SK-N-SH (cell line): ENCODE measurements around the gene PCSK6. TPM values are rescaled to one million over a fixed set of nuclear protein-coding genes. Genes with fewer than 3 reads are reported as not detected.

Experiments
- CTCF ChIA-PET: fragments of 300-600, 350-600 bp; formaldehyde crosslinking; extraction: SDS; loops from one replicate; lab custom pipeline; 2021; lab: Yijun Ruan, JAX
- POLR2A ChIA-PET: fragments of 350-600 bp; sonication (Branson Sonifier 250); formaldehyde crosslinking; extraction: SDS; loops from one replicate; lab custom pipeline; 2020; ENCODE audit warnings: antibody characterized with exemption, inconsistent platforms; lab: Yijun Ruan, JAX
- DNase-seq: peaks from one replicate; pipeline ENCODE4 v3.0.0; 2012
- H2AFZ ChIP-seq: fragments of 200-600 bp; sonication (generic); 2 replicates; pipeline ENCODE4 v1.8.1; 2016; ENCODE audit warnings: antibody characterized with exemption, mild to moderate bottlenecking, low read depth
- H3F3A ChIP-seq: fragments of 200-600 bp; sonication (generic); replicated peaks from 2 replicates; pipeline ENCODE3; 2016; ENCODE audit warnings: antibody characterized with exemption, mild to moderate bottlenecking; ENCODE audit not compliant: insufficient read depth
- H3K27ac ChIP-seq, 2 experiments: fragments of 200-500 bp in 1 of 2; fragments of 200-600 bp in 1 of 2; sonication (Bioruptor generic) in 1 of 2; sonication (generic), shearing (Covaris generic) in 1 of 2; 2 replicates each; pipeline versions ENCODE4 v1.5.1 to v1.6.1; 2014 to 2016; ENCODE audit warnings: low read depth in 2 of 2, inconsistent platforms in 1 of 2, low read length in 1 of 2, mild to moderate bottlenecking in 1 of 2, mixed read lengths in 1 of 2
- H3K27me3 ChIP-seq: fragments of 200-600 bp; sonication (generic), shearing (Covaris generic); 2 replicates; pipeline ENCODE4 v1.6.1; 2016; ENCODE audit warnings: mixed run types; ENCODE audit not compliant: insufficient read depth
- H3K36me3 ChIP-seq, 2 experiments: fragments of 200-500 bp in 1 of 2; fragments of 200-600 bp in 1 of 2; sonication (Bioruptor generic) in 1 of 2; sonication (generic) in 1 of 2; replicated peaks in 1 of 2; 2 replicates each; pipeline versions ENCODE3 to v1.5.1; 2014 to 2016; ENCODE audit warnings: low read length in 1 of 2, mild to moderate bottlenecking in 1 of 2; ENCODE audit not compliant: insufficient read depth in 2 of 2, control insufficient read depth in 1 of 2
- H3K4me1 ChIP-seq, 2 experiments: fragments of 200-500 bp in 1 of 2; fragments of 200-600 bp in 1 of 2; sonication (Bioruptor generic) in 1 of 2; sonication (generic), shearing (Covaris generic) in 1 of 2; 2 replicates each; pipeline versions ENCODE4 v1.5.1 to v1.6.1; 2014 to 2016; ENCODE audit warnings: low read depth in 1 of 2, low read length in 1 of 2, mixed run types in 1 of 2; ENCODE audit not compliant: insufficient read depth in 2 of 2, control insufficient read depth in 1 of 2
- H3K4me2 ChIP-seq: fragments of 200-600 bp; sonication (generic), shearing (Covaris generic); 2 replicates; pipeline ENCODE4 v1.6.1; 2017; ENCODE audit warnings: mixed run types
- H3K4me3 ChIP-seq, 2 experiments: fragments of 200-500 bp in 1 of 2; fragments of 200-600 bp in 1 of 2; sonication (Bioruptor generic) in 1 of 2; sonication (generic), shearing (Covaris generic) in 1 of 2; 2 replicates each; pipeline versions ENCODE4 v1.5.1 to v1.8.1; 2014 to 2016; ENCODE audit warnings: low read depth in 2 of 2, inconsistent platforms in 1 of 2, low read length in 1 of 2, mild to moderate bottlenecking in 1 of 2, mixed read lengths in 1 of 2, moderate library complexity in 1 of 2
- H3K79me2 ChIP-seq: fragments of 200-600 bp; sonication (generic); 2 replicates; pipeline ENCODE4 v1.8.1; 2017; ENCODE audit warnings: mild to moderate bottlenecking; ENCODE audit not compliant: insufficient read depth
- H3K9ac ChIP-seq: fragments of 200-600 bp; sonication (generic); 2 replicates; pipeline ENCODE4 v1.6.1; 2017; ENCODE audit warnings: mixed run types
- H3K9me2 ChIP-seq: fragments of 200-600 bp; sonication (generic); 2 replicates; pipeline ENCODE4 v1.6.1; 2017; ENCODE audit warnings: mixed run types
- H3K9me3 ChIP-seq: fragments of 200-600 bp; sonication (generic); 2 replicates; pipeline ENCODE4 v1.6.1; 2017; ENCODE audit warnings: mixed run types, mild to moderate bottlenecking, moderate library complexity
- H4K20me1 ChIP-seq: fragments of 200-600 bp; sonication (generic); 2 replicates; pipeline ENCODE4 v1.6.1; 2017; ENCODE audit warnings: mild to moderate bottlenecking, mixed run types; ENCODE audit not compliant: insufficient read depth
- ELF1 ChIP-seq: IDR thresholded peaks from 2 replicates; pipeline ENCODE4 v1.4.0; 2012
- EP300 ChIP-seq, 2 experiments: IDR thresholded peaks; 2 replicates each; pipeline versions ENCODE4 v1.4.0 to v1.6.1; 2012; ENCODE audit warnings: borderline replicate concordance in 1 of 2, low read depth in 1 of 2, low read length in 1 of 2
- JUND ChIP-seq: IDR thresholded peaks from 2 replicates; pipeline ENCODE4 v1.4.0; 2012
- MXI1 ChIP-seq: IDR thresholded peaks from 2 replicates; pipeline ENCODE4 v1.6.1; 2012; ENCODE audit warnings: mild to moderate bottlenecking, low read depth, low read length, improper control_type of control experiment
- NFIC ChIP-seq: IDR thresholded peaks from 2 replicates; pipeline ENCODE4 v1.4.0; 2012; ENCODE audit warnings: borderline replicate concordance
- NRF1 ChIP-seq: IDR thresholded peaks from 2 replicates; pipeline ENCODE4 v1.6.1; 2012; ENCODE audit warnings: low read depth, mild to moderate bottlenecking, low read length
- RCOR1 ChIP-seq: fragments of 150-350 bp; IDR thresholded peaks from 2 replicates; pipeline ENCODE4 v1.6.1; 2017; ENCODE audit warnings: antibody characterized with exemption, low read length
- SIN3A ChIP-seq: IDR thresholded peaks from 2 replicates; pipeline ENCODE4 v1.6.1; 2012; ENCODE audit warnings: low read depth, mild to moderate bottlenecking, low read length, moderate library complexity, borderline replicate concordance
- TAF1 ChIP-seq: IDR thresholded peaks from 2 replicates; pipeline ENCODE4 v1.6.1; 2012; ENCODE audit warnings: low read depth, mild to moderate bottlenecking, low read length, moderate library complexity, borderline replicate concordance
- TCF12 ChIP-seq: IDR thresholded peaks from 2 replicates; pipeline ENCODE4 v1.4.0; 2012
- TEAD4 ChIP-seq: IDR thresholded peaks from 2 replicates; pipeline ENCODE4 v1.4.0; 2012; ENCODE audit warnings: mild to moderate bottlenecking, borderline replicate concordance; ENCODE audit not compliant: insufficient read depth
- YY1 ChIP-seq: IDR thresholded peaks from 2 replicates; pipeline ENCODE4 v1.4.0; 2012; ENCODE audit warnings: low read depth, mild to moderate bottlenecking
- WGBS: methylation state at CpG from one replicate; pipeline ENCODE4 v1.1.6; 2017; ENCODE audit warnings: low lambda C conversion rate; 5-methylcytosine and 5-hydroxymethylcytosine counted together
- polyA plus RNA-seq, 3 experiments: library from polyadenylated mRNA; depleted of rRNA; stranded (reverse); fragments of >200 nt; gene quantifications; 2 replicates each; pipeline ENCODE4 v1.2.3, GENCODE V29; 2012
- TF ChIP-seq, protein P1 (sequence below): IDR thresholded peaks from 2 replicates; pipeline ENCODE4 v1.4.0; 2012; ENCODE audit warnings: low read depth
- TF ChIP-seq, protein P2 (sequence below): IDR thresholded peaks from 2 replicates; pipeline ENCODE4 v1.6.1; 2012; ENCODE audit warnings: mild to moderate bottlenecking, low read depth, low read length, moderate library complexity
- TF ChIP-seq, protein P3 (sequence below): IDR thresholded peaks from 2 replicates; pipeline ENCODE4 v1.4.0; 2012; ENCODE audit warnings: low read depth, borderline replicate concordance
- TF ChIP-seq, protein P4 (sequence below): IDR thresholded peaks from 2 replicates; pipeline ENCODE4 v1.4.0; 2012; ENCODE audit warnings: low read depth, borderline replicate concordance
- TF ChIP-seq, protein P5 (sequence below): fragments of 200-600 bp; sonication (generic); IDR thresholded peaks from 2 replicates; pipeline ENCODE4 v1.6.1; 2017; ENCODE audit warnings: antibody characterized with exemption, mild to moderate bottlenecking, moderate library complexity

PCSK6 gene
- polyA plus RNA-seq, 1 of the 3 experiments (the other 2 are of a cell fraction) = 0.03 TPM

DNA sequence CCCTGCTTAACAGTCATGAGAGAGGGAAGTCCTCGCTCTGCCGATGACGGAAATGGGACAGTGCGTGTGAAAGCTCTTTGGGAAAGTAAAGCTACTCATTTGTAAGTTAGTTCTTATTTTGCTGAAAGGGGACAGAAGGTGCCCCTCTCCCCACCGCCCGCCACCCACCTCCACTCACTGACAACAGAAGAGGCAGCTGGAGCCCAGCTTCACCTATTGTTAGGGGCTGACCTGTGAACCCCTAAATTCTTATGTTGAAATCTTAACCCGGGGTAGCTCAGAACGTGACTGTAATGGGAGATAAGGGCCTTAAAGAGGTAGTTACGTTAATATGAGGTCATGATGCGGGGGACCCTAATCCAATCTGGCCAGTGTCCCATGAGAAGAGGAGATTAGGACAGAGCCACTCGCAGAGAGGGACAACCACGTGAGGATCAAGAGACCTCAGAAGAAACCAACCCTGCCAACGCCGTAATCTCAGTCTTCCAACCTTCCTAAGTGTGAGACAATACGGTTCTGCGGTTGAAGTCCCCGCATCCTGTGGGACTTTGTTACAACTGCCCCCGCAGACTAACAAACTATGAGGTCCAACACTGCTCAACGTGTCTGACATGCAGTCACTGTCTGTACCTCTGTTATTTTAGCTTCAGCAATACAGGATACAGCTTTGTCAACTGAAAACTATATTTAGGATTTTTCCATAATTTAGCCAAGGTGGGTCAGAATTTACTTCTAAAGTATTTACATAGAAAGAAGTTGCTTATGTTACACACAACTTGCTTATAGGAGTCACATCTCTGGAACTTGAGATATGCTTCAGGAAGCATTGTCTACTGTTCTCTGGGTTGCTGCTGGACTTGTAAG lies 51.7 kb downstream of the PCSK6 start:
- DNase-seq = no peak
- peaks cover 0 to 8% of the 10 kb centered on the region in 2 experiments; a peak in 1 of 4 replicates for H3K4me1 ChIP-seq
- no peak overlapping the region for H3K27ac ChIP-seq
- H4K20me1 ChIP-seq = no peaks in the 10 kb centered on the region
- WGBS = 76% methylated on average over 19 of the region's 19 CpGs
- ChIA-PET CTCF (no interaction called here), POLR2A (interaction anchor here (0.6 kb wide), 1 partner anchor 40 kb away, joined by 3 read pairs; no protein-coding TSS in a partner anchor)
- no peaks in the 10 kb centered on the region for H3K9me2 ChIP-seq
- H3K36me3 ChIP-seq = no peaks in the 10 kb centered on the region
- H2AFZ ChIP-seq = no peak overlapping the region
- peaks cover 5% of the 10 kb centered on the region; the same call in 1 of the 2 replicates for H3K27me3 ChIP-seq
- H3K9ac ChIP-seq = no peak overlapping the region
- no peaks in the 10 kb centered on the region for H3K9me3 ChIP-seq
- H3F3A ChIP-seq = no peaks in the 10 kb centered on the region
- H3K4me3 ChIP-seq = no peak overlapping the region
- no peak overlapping the region for H3K4me2 ChIP-seq
- H3K79me2 ChIP-seq = no peaks in the 10 kb centered on the region
- TF ChIP-seq EP300 (IDR thresholded peaks at IDR 0.05; ENCODE audit: borderline replicate concordance in 1 of 2, low read depth in 1 of 2, low read length in 1 of 2) (no peak), NFIC (no peak), JUND (no peak), SIN3A (no peak)
- TF ChIP-seq, protein P1, sequence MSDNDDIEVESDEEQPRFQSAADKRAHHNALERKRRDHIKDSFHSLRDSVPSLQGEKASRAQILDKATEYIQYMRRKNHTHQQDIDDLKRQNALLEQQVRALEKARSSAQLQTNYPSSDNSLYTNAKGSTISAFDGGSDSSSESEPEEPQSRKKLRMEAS = no peak
- TF ChIP-seq, all 33 proteins: peak for 0

DNA sequence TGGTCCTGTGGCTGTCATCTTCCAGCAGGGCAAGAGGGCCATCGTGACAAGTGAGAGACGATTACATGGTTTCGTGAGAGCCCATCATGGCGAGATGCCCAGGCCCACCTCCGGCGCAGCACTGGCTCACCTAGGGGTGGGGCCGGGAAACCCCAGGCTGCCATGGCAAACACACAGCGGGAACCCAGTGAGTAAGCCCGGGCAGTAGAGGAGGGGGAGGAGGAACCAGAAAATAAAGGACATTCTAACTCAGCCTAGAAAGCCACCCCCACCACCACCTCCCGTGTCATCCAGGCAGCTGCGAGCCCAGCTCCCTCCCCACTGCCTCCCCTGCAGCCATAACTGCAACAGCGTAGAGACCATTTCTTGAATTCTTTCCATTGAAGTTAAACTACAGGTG lies 52.3 kb downstream of the PCSK6 start:
- no peaks in the 10 kb centered on the region for H3K79me2 ChIP-seq
- no peak overlapping the region for H3K4me3 ChIP-seq
- H3K9ac ChIP-seq = no peak overlapping the region
- 68% methylated on average over 9 of the region's 12 CpGs for WGBS
- no peaks in the 10 kb centered on the region for H3K36me3 ChIP-seq
- no peaks in the 10 kb centered on the region for H3K9me3 ChIP-seq
- CTCF ChIA-PET = interaction anchor here (1.0 kb wide), 1 partner anchor 12 kb away, joined by 3 read pairs; no protein-coding TSS in a partner anchor
- peaks cover 0 to 8% of the 10 kb centered on the region in 2 experiments; a peak in 1 of 4 replicates for H3K4me1 ChIP-seq
- H3K9me2 ChIP-seq = no peaks in the 10 kb centered on the region
- H3F3A ChIP-seq = no peaks in the 10 kb centered on the region
- no peak overlapping the region for H2AFZ ChIP-seq
- POLR2A ChIA-PET = no interaction called here
- no peak for DNase-seq
- no peak overlapping the region for H3K27ac ChIP-seq
- no peaks in the 10 kb centered on the region for H4K20me1 ChIP-seq
- no peak overlapping the region for H3K4me2 ChIP-seq
- H3K27me3 ChIP-seq = peaks cover 5% of the 10 kb centered on the region; the same call in 1 of the 2 replicates
- TF ChIP-seq, protein P2, sequence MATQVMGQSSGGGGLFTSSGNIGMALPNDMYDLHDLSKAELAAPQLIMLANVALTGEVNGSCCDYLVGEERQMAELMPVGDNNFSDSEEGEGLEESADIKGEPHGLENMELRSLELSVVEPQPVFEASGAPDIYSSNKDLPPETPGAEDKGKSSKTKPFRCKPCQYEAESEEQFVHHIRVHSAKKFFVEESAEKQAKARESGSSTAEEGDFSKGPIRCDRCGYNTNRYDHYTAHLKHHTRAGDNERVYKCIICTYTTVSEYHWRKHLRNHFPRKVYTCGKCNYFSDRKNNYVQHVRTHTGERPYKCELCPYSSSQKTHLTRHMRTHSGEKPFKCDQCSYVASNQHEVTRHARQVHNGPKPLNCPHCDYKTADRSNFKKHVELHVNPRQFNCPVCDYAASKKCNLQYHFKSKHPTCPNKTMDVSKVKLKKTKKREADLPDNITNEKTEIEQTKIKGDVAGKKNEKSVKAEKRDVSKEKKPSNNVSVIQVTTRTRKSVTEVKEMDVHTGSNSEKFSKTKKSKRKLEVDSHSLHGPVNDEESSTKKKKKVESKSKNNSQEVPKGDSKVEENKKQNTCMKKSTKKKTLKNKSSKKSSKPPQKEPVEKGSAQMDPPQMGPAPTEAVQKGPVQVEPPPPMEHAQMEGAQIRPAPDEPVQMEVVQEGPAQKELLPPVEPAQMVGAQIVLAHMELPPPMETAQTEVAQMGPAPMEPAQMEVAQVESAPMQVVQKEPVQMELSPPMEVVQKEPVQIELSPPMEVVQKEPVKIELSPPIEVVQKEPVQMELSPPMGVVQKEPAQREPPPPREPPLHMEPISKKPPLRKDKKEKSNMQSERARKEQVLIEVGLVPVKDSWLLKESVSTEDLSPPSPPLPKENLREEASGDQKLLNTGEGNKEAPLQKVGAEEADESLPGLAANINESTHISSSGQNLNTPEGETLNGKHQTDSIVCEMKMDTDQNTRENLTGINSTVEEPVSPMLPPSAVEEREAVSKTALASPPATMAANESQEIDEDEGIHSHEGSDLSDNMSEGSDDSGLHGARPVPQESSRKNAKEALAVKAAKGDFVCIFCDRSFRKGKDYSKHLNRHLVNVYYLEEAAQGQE = no peak
- TF ChIP-seq TEAD4 (no peak), TAF1 (no peak), ELF1 (no peak), NRF1 (no peak), MXI1 (no peak), TCF12 (no peak), RCOR1 (no peak), YY1 (no peak)
- TF ChIP-seq, protein P3, sequence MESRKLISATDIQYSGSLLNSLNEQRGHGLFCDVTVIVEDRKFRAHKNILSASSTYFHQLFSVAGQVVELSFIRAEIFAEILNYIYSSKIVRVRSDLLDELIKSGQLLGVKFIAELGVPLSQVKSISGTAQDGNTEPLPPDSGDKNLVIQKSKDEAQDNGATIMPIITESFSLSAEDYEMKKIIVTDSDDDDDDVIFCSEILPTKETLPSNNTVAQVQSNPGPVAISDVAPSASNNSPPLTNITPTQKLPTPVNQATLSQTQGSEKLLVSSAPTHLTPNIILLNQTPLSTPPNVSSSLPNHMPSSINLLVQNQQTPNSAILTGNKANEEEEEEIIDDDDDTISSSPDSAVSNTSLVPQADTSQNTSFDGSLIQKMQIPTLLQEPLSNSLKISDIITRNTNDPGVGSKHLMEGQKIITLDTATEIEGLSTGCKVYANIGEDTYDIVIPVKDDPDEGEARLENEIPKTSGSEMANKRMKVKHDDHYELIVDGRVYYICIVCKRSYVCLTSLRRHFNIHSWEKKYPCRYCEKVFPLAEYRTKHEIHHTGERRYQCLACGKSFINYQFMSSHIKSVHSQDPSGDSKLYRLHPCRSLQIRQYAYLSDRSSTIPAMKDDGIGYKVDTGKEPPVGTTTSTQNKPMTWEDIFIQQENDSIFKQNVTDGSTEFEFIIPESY = no peak
- TF ChIP-seq, protein P1 = no peak
- TF ChIP-seq, protein P4, sequence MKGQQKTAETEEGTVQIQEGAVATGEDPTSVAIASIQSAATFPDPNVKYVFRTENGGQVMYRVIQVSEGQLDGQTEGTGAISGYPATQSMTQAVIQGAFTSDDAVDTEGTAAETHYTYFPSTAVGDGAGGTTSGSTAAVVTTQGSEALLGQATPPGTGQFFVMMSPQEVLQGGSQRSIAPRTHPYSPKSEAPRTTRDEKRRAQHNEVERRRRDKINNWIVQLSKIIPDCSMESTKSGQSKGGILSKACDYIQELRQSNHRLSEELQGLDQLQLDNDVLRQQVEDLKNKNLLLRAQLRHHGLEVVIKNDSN = no peak
- TF ChIP-seq, protein P5, sequence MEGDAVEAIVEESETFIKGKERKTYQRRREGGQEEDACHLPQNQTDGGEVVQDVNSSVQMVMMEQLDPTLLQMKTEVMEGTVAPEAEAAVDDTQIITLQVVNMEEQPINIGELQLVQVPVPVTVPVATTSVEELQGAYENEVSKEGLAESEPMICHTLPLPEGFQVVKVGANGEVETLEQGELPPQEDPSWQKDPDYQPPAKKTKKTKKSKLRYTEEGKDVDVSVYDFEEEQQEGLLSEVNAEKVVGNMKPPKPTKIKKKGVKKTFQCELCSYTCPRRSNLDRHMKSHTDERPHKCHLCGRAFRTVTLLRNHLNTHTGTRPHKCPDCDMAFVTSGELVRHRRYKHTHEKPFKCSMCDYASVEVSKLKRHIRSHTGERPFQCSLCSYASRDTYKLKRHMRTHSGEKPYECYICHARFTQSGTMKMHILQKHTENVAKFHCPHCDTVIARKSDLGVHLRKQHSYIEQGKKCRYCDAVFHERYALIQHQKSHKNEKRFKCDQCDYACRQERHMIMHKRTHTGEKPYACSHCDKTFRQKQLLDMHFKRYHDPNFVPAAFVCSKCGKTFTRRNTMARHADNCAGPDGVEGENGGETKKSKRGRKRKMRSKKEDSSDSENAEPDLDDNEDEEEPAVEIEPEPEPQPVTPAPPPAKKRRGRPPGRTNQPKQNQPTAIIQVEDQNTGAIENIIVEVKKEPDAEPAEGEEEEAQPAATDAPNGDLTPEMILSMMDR = no peak
